CD4-positive, CD25-positive, alpha-beta regulatory T cell (primary cell): Measurements from ENCODE around the gene KLHDC10. TPM values are rescaled to one million over a fixed set of nuclear protein-coding genes. Genes with fewer than 3 reads are reported as not detected.
A peak's percentile ranks its signal among the peaks of the same experiment; 100 is the strongest.

Source experiments
- ATAC-seq, 2 donors: fragments of 150-1000 bp; cut with Tn5 transposase; one replicate each; pipeline ENCODE4 v1.10.0; 2021; ENCODE audit warnings: low read depth in 2 of 2, moderate number of reproducible peaks in 2 of 2, moderate library complexity in 1 of 2
- DNase-seq, 3 donors: peaks; one replicate each; pipeline versions ENCODE4 v3.0.0 to v3.0.0-alpha.2; 2012 to 2022; ENCODE audit warnings: mixed read lengths in 1 of 3
- H3K27ac ChIP-seq: one replicate; pipeline ENCODE4 v1.7.0; 2013; ENCODE audit warnings: mild to moderate bottlenecking, low read length; ENCODE audit not compliant: insufficient read depth, poor library complexity, severe bottlenecking
- H3K27me3 ChIP-seq: one replicate; pipeline ENCODE4 v1.7.0; 2013; ENCODE audit warnings: low read length; ENCODE audit not compliant: control insufficient read depth, insufficient read depth
- H3K36me3 ChIP-seq: one replicate; pipeline ENCODE4 v1.7.0; 2013; ENCODE audit warnings: mild to moderate bottlenecking, low read length, moderate library complexity; ENCODE audit not compliant: control insufficient read depth, insufficient read depth
- H3K4me1 ChIP-seq: 2 replicates; pipeline ENCODE4 v1.7.0; 2013; ENCODE audit warnings: mild to moderate bottlenecking, low read length; ENCODE audit not compliant: insufficient read depth, control insufficient read depth, poor library complexity, severe bottlenecking
- H3K4me3 ChIP-seq: one replicate; pipeline ENCODE4 v1.7.0; 2013; ENCODE audit warnings: low read depth, mild to moderate bottlenecking, low read length, moderate library complexity
- H3K9me3 ChIP-seq, 2 experiments: 1 replicate in 1 of 2; 2 replicates in 1 of 2; pipeline ENCODE4 v1.7.0; 2013; ENCODE audit warnings: low read length in 2 of 2, mild to moderate bottlenecking in 1 of 2, moderate library complexity in 1 of 2; ENCODE audit not compliant: control insufficient read depth in 2 of 2
- H3K27ac Mint-ChIP-seq, 3 donors: one replicate each; pipeline ENCODE4 v1.8.0; 2020 to 2022; ENCODE audit warnings: mild to moderate bottlenecking in 3 of 3, mixed read lengths in 3 of 3, moderate library complexity in 2 of 3
- H3K27me3 Mint-ChIP-seq: one replicate; pipeline ENCODE4 v1.8.0; 2022; ENCODE audit warnings: mild to moderate bottlenecking, mixed read lengths
- H3K36me3 Mint-ChIP-seq: one replicate; pipeline ENCODE4 v1.8.0; 2020; ENCODE audit warnings: mixed read lengths
- H3K4me1 Mint-ChIP-seq, 4 donors: one replicate each; pipeline ENCODE4 v1.8.0; 2020 to 2022; ENCODE audit warnings: mixed read lengths in 4 of 4, mild to moderate bottlenecking in 1 of 4
- H3K4me3 Mint-ChIP-seq, 4 donors: one replicate each; pipeline ENCODE4 v1.8.0; 2020 to 2022; ENCODE audit warnings: mild to moderate bottlenecking in 4 of 4, mixed read lengths in 4 of 4, moderate library complexity in 3 of 4
- H3K9me3 Mint-ChIP-seq, 7 donors: one replicate each; pipeline ENCODE4 v1.8.0; 2020 to 2022; ENCODE audit warnings: mixed read lengths in 7 of 7, mild to moderate bottlenecking in 3 of 7, moderate library complexity in 2 of 7
- polyA plus RNA-seq, 4 donors: library from polyadenylated mRNA; unstranded; fragments of 300-500 nt; fragmentation: Illumina TruSeq; gene quantifications; one replicate each; pipeline ENCODE4 v1.2.3, GENCODE V29; 2021
- total RNA-seq: library from RNA; stranded (reverse); gene quantifications from one replicate; pipeline ENCODE4 v1.2.3, GENCODE V29; 2022

Gene KLHDC10
- total and polyA plus RNA-seq, 5 donors from 2014 or later: 1.3 to 16.8 (median 2.4) TPM

GRCh38 chr7:130133029-130133782 lies 62.9 kb downstream of the KLHDC10 start:
- peaks cover 55% of the 10 kb centered on the region for H3K36me3 Mint-ChIP-seq
- H3K27ac Mint-ChIP-seq: no peak overlapping the region
- DNase-seq (no peak), ATAC-seq (no peak)
- Histone ChIP-seq H3K36me3 (peaks cover 44% of the 10 kb centered on the region), H3K4me1 (peaks cover 4% of the 10 kb centered on the region), H3K27me3 (no peaks in the 10 kb centered on the region), H3K9me3 (no peaks in the 10 kb centered on the region), H3K4me3 (no peak overlapping the region), H3K27ac (no peak overlapping the region)
- peaks cover 0 to 10% (median 6%) of the 10 kb centered on the region in 4 donors for H3K4me1 Mint-ChIP-seq
- peaks cover 0 to 1% (median 0%) of the 10 kb centered on the region in 7 donors for H3K9me3 Mint-ChIP-seq
- no peak overlapping the region for H3K4me3 Mint-ChIP-seq
- H3K27me3 Mint-ChIP-seq: no peaks in the 10 kb centered on the region

DNA sequence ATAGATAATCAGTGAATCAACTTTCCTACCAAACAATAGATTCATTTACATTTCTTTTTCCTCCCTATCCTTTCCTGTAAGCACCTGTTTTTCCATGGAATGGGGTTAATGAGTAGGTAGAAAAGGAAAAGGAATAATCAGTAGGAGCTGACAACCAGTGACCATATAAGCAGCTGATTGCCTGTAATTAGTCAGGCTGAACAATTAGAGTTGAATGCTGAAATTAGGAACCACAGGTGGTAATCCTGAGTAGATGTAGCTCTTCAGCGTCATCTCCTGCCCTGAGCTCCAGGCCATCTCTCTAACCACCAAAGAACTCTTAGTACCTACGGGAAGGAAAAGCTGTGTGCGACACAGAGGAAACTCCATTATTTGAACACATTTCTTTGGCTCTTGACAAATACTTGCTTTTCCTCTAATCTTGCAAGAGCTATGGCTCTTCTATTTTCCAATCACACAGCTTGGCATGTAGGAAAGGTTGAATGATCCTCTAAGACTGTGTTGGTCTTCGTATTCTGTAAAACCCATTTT lies 63.8 kb downstream of the KLHDC10 start:
- Mint-ChIP-seq H3K4me1 (peaks cover 0 to 13% (median 6%) of the 10 kb centered on the region in 4 donors), H3K9me3 (peaks cover 0 to 1% (median 0%) of the 10 kb centered on the region in 7 donors), H3K4me3 (no peak overlapping the region), H3K27me3 (no peaks in the 10 kb centered on the region), H3K27ac (no peak overlapping the region), H3K36me3 (peaks cover 53% of the 10 kb centered on the region)
- H3K27ac ChIP-seq: no peak overlapping the region
- H3K9me3 ChIP-seq: no peaks in the 10 kb centered on the region
- H3K4me1 ChIP-seq: peaks cover 4% of the 10 kb centered on the region
- no peak overlapping the region for H3K4me3 ChIP-seq
- H3K36me3 ChIP-seq: peaks cover 40% of the 10 kb centered on the region
- no peaks in the 10 kb centered on the region for H3K27me3 ChIP-seq
- DNase-seq (no peak), ATAC-seq (no peak)

DNA sequence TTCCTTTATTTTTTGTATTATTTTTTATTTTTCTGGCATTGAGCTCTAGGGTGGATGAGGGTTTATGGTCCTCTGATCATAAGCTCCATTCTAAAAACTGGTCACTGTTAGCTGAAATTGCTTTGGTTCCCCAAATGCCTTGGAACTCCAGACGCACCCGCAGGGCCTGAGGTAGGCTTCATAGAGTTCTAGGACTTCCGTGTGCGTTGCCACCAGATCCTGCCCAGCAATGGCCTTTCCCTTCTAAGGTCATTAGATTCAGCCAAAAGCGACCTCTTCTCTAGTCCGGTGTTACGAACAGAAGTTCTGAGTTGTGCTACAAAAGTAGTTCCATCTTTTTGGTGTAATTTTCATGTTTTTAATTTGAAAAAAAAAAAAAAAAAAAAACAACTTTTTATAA lies 64.4 kb downstream of the KLHDC10 start:
- Mint-ChIP-seq H3K27ac (no peak overlapping the region), H3K27me3 (no peaks in the 10 kb centered on the region), H3K4me1 (peaks cover 0 to 17% (median 6%) of the 10 kb centered on the region in 4 donors), H3K9me3 (peaks cover 0 to 1% (median 0%) of the 10 kb centered on the region in 7 donors), H3K36me3 (peaks cover 51% of the 10 kb centered on the region), H3K4me3 (no peak overlapping the region)
- peaks cover 4% of the 10 kb centered on the region for H3K4me1 ChIP-seq
- no peak overlapping the region for H3K4me3 ChIP-seq
- no peak overlapping the region for H3K27ac ChIP-seq
- no peaks in the 10 kb centered on the region for H3K9me3 ChIP-seq
- DNase-seq (no peak), ATAC-seq (no peak)
- no peaks in the 10 kb centered on the region for H3K27me3 ChIP-seq
- H3K36me3 ChIP-seq: peaks cover 35% of the 10 kb centered on the region

GRCh38 chr7:130135208-130136205 lies 65.2 kb downstream of the KLHDC10 start:
- peak overlapping the region in 1 of 3 donors; percentile 61 for H3K27ac Mint-ChIP-seq
- H3K27ac ChIP-seq: no peak overlapping the region
- H3K36me3 ChIP-seq: peaks cover 31% of the 10 kb centered on the region
- H3K27me3 ChIP-seq: no peaks in the 10 kb centered on the region
- no peak for DNase-seq
- no peak overlapping the region for H3K4me3 ChIP-seq
- peaks cover 0 to 1% (median 0%) of the 10 kb centered on the region in 7 donors for H3K9me3 Mint-ChIP-seq
- H3K9me3 ChIP-seq: no peaks in the 10 kb centered on the region
- H3K4me1 ChIP-seq: peaks cover 4% of the 10 kb centered on the region
- no peak for ATAC-seq
- H3K4me3 Mint-ChIP-seq: no peak overlapping the region
- H3K36me3 Mint-ChIP-seq: peaks cover 45% of the 10 kb centered on the region
- peaks cover 0 to 17% (median 9%) of the 10 kb centered on the region in 4 donors for H3K4me1 Mint-ChIP-seq
- H3K27me3 Mint-ChIP-seq: no peaks in the 10 kb centered on the region

- Mint-ChIP-seq H3K36me3 (peaks cover 35% of the 10 kb centered on the region), H3K27ac (peak overlapping the region in 1 of 3 donors; percentile 61), H3K27me3 (no peaks in the 10 kb centered on the region), H3K4me1 (peaks cover 2 to 20% (median 11%) of the 10 kb centered on the region in 4 donors), H3K4me3 (no peak overlapping the region), H3K9me3 (peaks cover 0 to 1% (median 0%) of the 10 kb centered on the region in 7 donors)
- DNase-seq (no peak), ATAC-seq (no peak)
- Histone ChIP-seq H3K27ac (no peak overlapping the region), H3K4me3 (no peak overlapping the region), H3K27me3 (no peaks in the 10 kb centered on the region), H3K9me3 (no peaks in the 10 kb centered on the region), H3K36me3 (peaks cover 20% of the 10 kb centered on the region), H3K4me1 (peaks cover 13% of the 10 kb centered on the region)
Observed at GRCh38 chr7:130136579-130137167, 66.3 kb downstream of the KLHDC10 start.

DNA sequence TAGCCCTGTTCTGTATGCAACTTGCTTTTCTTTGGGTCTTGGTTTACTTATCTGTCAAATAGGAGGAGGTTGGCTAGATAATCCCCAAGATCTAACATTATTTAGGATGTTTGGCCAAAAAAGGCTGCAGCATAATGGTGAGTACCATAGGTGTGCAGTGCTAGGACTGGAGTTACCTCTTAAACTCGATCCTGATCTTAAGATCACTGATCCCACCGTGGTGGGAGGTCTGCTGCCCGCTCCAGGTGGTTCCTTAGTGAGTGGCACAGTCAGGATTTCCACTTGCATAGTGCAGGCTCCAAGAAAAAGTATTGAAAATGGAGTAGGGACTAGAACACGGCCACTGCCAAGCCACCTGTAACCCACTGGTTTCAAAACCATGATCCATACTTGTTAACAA lies 66.9 kb downstream of the KLHDC10 start:
- H3K4me3 Mint-ChIP-seq: no peak overlapping the region
- no peak overlapping the region for H3K27ac Mint-ChIP-seq
- peaks cover 4 to 21% (median 11%) of the 10 kb centered on the region in 4 donors for H3K4me1 Mint-ChIP-seq
- DNase-seq: no peak
- Histone ChIP-seq H3K36me3 (peaks cover 16% of the 10 kb centered on the region), H3K9me3 (no peaks in the 10 kb centered on the region), H3K4me3 (no peak overlapping the region), H3K27me3 (no peaks in the 10 kb centered on the region), H3K4me1 (peaks cover 19% of the 10 kb centered on the region), H3K27ac (no peak overlapping the region)
- H3K36me3 Mint-ChIP-seq: peaks cover 31% of the 10 kb centered on the region
- no peaks in the 10 kb centered on the region for H3K27me3 Mint-ChIP-seq
- H3K9me3 Mint-ChIP-seq: no peaks in the 10 kb centered on the region
- no peak for ATAC-seq
